HG02852 (cell line): ENCODE data around the gene DEPDC4.
A peak's percentile ranks its signal among the peaks of the same experiment; 100 is the strongest.

Experiments
- ATAC-seq: cut with Tn5 transposase; IDR thresholded peaks from one replicate; pipeline ENCODE4 v1.9.1; 2021; ENCODE audit warnings: mild to moderate bottlenecking, moderate library complexity; ENCODE audit not compliant: unreplicated experiment

DEPDC4 gene

GRCh38 chr12:100219328-100220109 is 47.4 kb downstream of the DEPDC4 start:
- no peak for ATAC-seq

GRCh38 chr12:100216337-100216736 is 50.5 kb downstream of the DEPDC4 start:
- ATAC-seq, result no peak

- no peak for ATAC-seq
Observed at GRCh38 chr12:100215209-100215608, 51.7 kb downstream of the DEPDC4 start.

- no peak for ATAC-seq
Observed at GRCh38 chr12:100214518-100214917, 52.4 kb downstream of the DEPDC4 start.

GRCh38 chr12:100213016-100213891 is 53.6 kb downstream of the DEPDC4 start:
- no peak for ATAC-seq

GRCh38 chr12:100211698-100212097 is 55.2 kb downstream of the DEPDC4 start:
- no peak for ATAC-seq

- no peak for ATAC-seq
Observed at GRCh38 chr12:100208834-100209233, 58.0 kb downstream of the DEPDC4 start.

- no peak for ATAC-seq
Observed at GRCh38 chr12:100207311-100207710, 59.6 kb downstream of the DEPDC4 start.

- ATAC-seq, result no peak
Observed at GRCh38 chr12:100201604-100202423, 65.1 kb downstream of the DEPDC4 start.

- ATAC-seq, result peak; percentile 89
Observed at GRCh38 chr12:100200463-100201181, 66.3 kb downstream of the DEPDC4 start, which contains the start of gene ACTR6. Gene ACTR6, plus strand, starts transcription at chr12:100200815. Its CDS starts 37 bp downstream, at chr12:100200852.

- peak; percentile 72 for ATAC-seq
Observed at GRCh38 chr12:100199347-100200149, 67.3 kb downstream of the DEPDC4 start.

- no peak for ATAC-seq
Observed at GRCh38 chr12:100199023-100199346, 67.9 kb downstream of the DEPDC4 start.

- ATAC-seq, result no peak
Observed at GRCh38 chr12:100197486-100197885, 69.4 kb downstream of the DEPDC4 start.

GRCh38 chr12:100193085-100193484 is 73.8 kb downstream of the DEPDC4 start:
- no peak for ATAC-seq
